NCI-H2081 (cell line): Measurements from ENCODE around the gene MRPL14.
"Not testable (repeated sequence)": the region's sequence is repeated elsewhere in the genome, so short reads cannot be mapped to it uniquely, and the experiment has no call there.

ENCODE experiments used
- DNase-seq, 2 experiments: peaks; one replicate each; lab custom pipeline; 2025; lab: John Stamatoyannopoulos, UW

Gene MRPL14

GRCh38 chr6:44099192-44099591, 28.1 kb downstream of the MRPL14 start:
- DNase-seq, result no peak

DNA sequence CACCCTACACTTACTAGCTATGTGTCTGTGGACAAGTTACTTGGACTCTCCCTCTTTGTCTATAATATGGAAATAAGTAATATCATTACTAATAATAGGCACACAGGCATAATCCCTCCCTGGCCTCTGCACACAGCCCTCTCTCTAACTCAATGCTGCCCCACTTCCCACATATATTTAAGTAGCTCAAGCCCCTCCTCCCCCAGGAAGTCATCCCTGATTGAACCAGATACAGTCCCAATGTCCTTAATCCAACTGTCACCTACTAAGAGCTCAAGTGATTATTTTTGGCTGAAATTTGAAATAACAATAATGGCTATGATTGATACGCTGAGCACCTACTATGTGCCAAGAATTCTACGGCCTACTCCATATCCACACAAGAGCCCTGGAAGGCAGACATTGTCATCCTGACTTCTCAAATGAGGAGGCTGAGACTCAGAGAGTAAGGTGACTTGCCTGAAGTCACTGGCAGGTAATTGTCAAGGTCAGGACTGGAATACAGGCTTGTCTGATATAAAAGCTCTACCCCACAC, 29.4 kb downstream of the MRPL14 start:
- no peak for DNase-seq

GRCh38 chr6:44096612-44097011, 30.6 kb downstream of the MRPL14 start:
- DNase-seq, result peak; percentile 58 to 71

- not testable (repeated sequence) for DNase-seq
Measured at GRCh38 chr6:44095243-44095623, 32.0 kb downstream of the MRPL14 start.

DNA sequence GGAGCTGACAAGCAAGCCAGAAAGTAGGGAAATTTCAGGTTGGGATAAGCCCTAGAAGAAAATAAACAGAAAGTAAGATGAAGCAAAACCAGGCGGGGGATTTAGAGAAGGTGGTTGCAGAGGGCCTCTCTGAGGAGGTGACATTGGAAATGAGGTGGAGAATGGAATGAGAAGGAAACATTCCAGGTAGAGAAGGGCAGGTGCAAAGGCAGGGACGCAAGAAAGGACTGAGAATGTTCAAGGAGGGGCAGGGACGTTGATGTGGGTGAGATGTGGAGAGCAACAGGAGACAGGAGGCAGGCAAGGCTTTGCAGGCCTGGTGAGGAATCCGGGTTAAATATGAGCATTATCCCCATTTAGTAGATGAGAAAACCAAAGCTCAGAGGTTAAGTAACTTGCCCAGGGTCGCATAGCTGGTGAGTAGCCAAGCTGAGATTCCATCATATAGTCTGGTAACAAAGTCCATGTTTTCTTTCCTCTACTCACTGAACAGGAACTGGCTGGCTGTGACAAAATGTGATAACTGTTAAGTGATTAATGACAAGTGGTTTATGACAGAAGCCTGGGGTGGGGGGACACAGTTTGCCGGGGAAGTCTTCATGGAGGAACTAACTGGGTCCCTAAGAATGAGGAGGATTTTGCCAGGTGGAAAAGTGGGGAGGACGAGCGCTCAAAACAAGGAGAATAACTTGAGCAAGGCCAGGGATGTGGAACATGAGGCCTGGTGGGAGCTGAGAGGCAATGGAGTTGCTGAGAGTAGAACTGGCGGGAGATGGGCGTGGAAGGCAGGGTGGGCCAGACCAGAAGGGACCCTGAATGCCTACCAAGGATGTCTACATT, 32.6 kb downstream of the MRPL14 start:
- DNase-seq, result no peak

GRCh38 chr6:44093750-44094402, 33.4 kb downstream of the MRPL14 start:
- no peak for DNase-seq

DNA sequence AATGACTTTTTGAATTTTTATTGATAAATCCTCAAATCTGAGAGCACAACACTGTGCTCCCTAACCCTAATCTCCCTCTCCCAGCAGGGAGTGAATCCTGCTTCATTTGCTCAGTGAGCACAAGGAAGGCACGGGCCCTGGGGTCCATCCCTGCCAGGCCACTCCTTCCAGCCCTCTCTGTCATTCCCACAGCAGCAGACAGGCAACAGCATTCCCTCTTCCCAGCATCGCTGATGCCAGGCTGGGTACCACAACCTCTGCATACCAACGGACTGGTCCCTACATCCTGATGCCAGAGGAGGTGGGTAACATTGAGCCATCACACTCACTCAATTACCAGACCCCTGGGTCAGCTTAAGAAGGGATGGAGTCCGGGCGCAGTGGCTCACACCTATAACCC, 34.2 kb downstream of the MRPL14 start:
- no peak for DNase-seq

GRCh38 chr6:44091981-44092884, 35.0 kb downstream of the MRPL14 start:
- no peak for DNase-seq

DNA sequence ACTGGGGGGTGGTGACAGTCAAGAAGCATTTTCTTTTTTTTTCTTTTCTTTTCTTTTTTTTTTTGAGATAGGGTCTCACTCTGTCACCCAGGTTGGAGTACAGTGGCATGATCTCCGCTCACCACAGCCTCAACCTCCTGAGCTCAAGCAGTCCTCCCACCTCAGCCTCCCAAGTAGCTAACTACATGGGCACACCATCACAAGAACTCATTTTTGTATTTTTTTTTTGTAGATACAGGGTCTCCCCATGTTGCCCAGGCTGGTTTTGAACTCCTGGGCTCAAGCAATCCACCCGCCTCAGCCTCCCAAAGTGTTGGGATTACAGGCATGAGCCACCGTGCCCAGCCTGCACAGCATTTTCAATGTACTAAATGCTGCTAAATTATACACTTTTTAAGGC, 35.9 kb downstream of the MRPL14 start:
- not testable (repeated sequence) for DNase-seq

DNA sequence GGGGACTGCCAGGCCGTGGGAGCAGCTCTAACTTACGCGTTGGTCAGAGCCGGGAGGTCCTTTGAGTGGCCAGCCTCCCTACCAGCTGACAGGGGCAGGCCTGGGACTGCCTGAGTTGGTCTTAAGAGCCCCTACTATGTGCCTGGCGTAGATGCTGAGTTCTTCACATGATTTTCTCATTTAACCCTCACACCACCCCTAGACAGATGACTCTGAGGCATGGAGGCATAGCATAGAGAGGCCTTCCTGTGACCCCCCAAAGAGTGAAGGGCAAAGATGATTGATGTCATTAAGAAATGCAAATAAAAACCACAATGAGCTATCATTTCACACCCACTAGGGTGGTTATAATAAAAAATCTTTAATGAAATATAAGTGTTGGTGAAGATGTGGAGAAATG, 36.8 kb downstream of the MRPL14 start:
- no peak for DNase-seq

DNA sequence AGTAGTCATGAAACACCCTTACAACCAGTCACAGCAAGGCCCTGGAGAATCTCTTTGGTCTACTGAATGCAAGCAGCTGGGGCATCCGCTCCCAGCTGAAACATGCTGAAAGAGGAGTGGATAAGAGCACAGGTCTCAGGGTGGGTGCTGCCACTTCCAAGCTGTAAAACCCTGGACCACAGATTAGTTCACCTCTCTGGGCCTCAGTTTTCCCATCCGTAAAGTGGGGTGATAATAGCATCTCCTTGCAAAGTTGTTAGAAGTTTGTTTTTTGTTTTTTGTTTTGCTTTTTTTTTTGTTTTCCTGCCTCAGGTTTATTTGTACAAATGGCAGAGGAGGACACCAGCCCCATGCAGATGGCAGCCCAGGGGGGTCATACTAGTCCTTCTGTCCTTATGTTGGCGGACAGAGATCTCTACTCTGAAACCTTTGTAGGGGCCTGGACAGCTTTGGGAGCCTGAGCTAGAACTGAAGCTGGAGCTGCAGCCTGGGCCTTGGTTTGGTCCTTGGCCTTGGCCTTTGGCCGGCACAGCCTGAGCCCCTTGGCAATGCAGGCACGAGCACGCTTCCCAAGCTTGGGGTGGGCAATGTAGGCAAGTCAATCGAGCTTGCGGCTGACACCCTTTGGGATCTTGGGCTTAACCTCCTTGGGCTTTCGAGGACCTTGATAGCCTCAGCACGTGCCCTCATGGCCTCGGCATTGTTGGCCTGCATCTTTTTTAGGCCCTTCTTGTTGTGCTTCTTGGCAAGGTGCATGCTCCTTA, 38.2 kb downstream of the MRPL14 start:
- no peak for DNase-seq

GRCh38 chr6:44087623-44088022, 39.6 kb downstream of the MRPL14 start:
- no peak for DNase-seq

- no peak for DNase-seq
Measured at GRCh38 chr6:44086931-44087574, 40.2 kb downstream of the MRPL14 start.

DNA sequence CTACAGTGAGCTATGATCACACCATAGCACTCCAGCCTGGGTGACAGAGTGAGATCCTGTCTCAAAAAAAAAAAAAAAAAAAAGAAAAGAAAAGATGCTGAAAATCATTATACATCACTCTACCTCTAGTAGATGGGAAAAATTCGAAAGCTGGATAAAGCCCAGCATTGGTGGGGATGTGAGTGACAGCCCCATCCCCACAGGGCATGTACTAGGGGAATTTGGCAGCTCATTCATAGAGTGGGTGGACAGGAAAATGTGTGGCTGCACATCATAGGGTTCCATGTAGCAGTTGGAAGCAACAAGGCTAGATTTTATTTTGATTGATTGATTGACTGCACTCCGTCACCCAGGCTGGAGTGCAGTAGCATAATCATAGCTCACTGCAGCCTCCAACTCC, 42.0 kb downstream of the MRPL14 start:
- DNase-seq, result no peak

DNA sequence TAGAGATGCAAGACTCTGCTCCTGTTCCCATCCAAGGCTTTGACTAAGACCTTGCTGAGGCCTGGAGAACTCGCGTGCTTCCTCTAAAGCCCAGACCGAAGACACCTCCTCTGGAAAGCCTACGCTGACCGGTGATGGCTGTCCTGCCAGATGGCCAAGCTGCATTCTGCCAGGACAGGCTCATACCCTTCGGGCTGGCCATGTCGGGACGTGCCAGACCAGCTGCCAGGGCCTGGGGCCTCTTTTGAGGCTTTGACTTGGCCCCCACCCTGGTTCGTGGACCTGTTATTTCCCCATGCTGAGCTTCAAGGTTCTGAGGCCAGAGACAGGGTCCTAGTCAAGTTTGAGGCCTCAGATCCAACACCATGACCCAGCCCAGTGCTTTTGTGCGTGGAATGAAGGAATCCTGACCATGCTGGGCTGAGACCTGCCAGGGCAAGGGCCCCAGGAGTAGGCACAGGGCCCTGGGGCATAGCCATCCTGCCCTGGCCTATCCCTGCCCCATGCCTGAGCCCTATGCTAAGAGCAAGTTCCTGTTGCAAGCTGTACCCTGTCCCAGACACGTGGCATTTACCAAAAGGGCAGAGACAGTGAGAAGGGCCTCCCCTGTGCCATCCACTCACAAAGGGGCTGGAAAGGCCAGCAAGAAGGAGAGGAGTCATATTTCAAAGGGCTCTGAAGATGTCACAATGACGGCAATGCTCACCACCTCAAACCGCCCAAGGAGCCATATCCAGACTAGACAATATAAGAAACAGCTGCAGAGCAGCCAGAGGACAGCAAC, 42.8 kb downstream of the MRPL14 start:
- no peak for DNase-seq

GRCh38 chr6:44082872-44083321, 44.4 kb downstream of the MRPL14 start:
- DNase-seq, result no peak

DNA sequence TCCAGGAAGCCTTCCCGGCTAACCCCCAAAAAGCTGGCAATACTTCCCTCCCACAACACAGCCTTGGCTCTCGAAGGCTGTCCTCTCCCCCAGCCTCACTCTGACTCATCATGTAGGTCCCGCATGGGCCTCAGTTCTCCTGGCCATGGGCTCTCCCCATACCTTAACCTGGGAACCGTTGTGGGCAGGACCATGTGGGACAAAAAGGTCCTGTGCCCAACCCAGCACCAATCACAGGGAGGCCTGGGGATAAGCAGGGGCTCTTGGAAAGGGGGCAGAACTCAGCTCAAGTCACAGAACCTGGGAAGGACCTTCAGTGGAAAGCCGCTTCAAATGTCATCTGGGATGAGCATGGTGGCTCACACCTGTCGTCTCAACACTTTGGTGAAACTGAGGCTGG, 45.5 kb downstream of the MRPL14 start:
- no peak for DNase-seq

GRCh38 chr6:44080561-44081521, 46.4 kb downstream of the MRPL14 start:
- no peak for DNase-seq

DNA sequence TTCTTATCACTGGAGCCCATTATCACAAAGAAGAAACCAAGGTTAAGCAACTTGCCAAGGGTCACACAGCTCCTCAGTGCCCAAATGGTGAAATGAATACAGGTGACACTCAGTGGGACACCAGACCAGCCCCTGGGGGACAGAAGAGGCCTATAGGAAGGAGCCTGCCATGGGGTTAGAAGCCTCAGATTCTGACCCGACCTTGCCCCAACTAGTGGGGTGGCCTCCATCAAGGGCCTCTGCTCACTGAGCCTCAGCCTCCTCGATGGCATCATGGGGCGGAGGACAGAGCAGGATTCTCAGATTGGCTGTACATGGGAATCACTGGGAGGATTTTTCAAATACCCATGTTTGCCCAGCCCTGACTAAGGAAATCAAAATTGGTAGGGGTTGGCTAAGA, 47.6 kb downstream of the MRPL14 start:
- DNase-seq, result no peak
